GM10266 (cell line): ENCODE results near the gene SLC2A6.

Experiments used
- DNase-seq: peaks from one replicate; pipeline ENCODE4 v3.0.0; 2012; ENCODE audit errors: extremely low spot score
- TF ChIP-seq, protein P1 (sequence below): IDR thresholded peaks from 2 replicates; pipeline ENCODE4 v1.5.1; 2012; ENCODE audit warnings: mild to moderate bottlenecking, low read depth; ENCODE audit not compliant: control insufficient read depth, insufficient read depth; ENCODE audit errors: missing control alignments

SLC2A6 gene

DNA sequence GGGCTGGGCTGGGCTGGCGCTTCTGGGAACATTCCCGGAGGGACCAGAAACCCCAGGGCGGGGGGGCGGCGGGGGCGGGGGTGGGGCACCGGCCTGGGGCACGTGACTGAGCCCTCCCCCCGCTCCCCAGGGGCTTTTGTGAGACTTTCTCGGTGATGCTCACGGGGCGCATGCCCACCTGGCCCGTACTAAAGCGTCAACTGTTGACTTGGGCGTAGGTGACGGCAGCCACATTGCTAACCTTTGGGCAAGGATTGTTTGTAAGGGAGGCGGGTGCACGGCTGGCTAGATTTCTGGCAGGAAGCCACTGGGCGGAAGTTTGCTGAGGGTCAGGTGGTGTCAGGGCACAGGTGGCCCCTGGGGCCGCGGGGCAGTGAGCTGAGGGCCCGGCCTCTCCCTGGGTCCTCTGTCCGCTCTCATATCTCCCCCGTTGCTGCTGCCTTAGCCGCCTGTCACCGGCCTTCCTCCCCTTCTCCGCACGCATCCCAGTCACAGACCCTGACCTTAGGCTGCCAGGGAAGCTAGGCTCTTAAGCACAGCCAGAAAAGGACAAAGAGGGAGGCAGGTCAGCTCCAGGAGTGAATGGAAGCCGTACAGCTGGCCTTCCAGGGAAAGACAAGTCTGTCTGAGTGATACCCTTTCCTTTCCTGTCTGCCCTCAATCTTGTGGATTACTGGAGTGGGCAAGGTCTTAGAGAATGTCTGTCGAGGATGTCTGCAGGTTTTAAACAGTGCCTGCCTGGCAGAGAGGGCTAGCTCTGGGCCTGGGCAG is 18.3 kb downstream of the SLC2A6 start:
- TF ChIP-seq, protein P1, sequence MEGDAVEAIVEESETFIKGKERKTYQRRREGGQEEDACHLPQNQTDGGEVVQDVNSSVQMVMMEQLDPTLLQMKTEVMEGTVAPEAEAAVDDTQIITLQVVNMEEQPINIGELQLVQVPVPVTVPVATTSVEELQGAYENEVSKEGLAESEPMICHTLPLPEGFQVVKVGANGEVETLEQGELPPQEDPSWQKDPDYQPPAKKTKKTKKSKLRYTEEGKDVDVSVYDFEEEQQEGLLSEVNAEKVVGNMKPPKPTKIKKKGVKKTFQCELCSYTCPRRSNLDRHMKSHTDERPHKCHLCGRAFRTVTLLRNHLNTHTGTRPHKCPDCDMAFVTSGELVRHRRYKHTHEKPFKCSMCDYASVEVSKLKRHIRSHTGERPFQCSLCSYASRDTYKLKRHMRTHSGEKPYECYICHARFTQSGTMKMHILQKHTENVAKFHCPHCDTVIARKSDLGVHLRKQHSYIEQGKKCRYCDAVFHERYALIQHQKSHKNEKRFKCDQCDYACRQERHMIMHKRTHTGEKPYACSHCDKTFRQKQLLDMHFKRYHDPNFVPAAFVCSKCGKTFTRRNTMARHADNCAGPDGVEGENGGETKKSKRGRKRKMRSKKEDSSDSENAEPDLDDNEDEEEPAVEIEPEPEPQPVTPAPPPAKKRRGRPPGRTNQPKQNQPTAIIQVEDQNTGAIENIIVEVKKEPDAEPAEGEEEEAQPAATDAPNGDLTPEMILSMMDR = no peak
- peak; percentile 79 for DNase-seq

DNA sequence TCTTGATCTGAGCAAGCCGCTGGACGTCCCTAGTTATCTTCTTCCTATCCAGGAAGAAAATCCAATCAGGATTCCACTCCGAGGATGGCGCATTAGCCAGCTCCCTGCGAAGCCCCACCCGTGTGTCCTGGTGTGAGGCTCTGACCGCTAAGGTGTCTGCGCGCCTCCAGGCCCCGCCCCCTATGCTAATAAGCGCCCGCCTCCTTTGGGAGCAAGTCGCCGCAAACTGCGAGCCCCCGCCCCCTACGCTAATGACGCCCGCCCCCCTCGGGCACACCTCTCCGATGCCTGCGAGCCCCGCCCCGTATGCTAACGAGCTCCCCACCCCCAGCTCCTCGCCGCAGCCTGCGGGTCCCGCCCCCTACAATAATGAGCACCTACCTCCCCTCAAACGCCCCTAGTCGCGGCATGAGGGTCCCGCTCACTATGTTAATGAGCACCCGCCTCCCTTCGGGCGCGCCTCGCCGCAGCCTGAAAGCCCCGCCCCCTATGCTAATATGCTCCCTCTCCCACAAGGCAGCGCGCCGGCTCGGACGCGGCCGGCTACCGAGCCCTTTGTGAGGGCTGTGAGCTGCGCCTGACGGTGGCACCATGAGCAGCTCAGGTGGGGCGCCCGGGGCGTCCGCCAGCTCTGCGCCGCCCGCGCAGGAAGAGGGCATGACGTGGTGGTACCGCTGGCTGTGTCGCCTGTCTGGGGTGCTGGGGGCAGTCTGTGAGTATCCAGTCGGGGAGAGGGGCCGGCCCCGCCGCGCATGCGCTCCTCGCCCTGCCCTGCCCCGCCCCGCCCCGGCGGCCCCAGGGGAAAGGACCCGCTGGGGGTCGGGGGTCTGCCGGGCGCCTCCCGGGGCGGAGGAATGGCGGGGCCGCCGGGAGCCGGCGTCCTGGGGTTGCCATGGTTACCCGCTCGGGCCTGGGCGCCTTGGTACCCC is 19.2 kb downstream of the SLC2A6 start, which contains the start of gene CACFD1:
CACFD1 (plus strand) TSS at position 503 of the 929 bp plus-strand sequence; CDS start at position 592, 89 bp downstream.
- peak; percentile 99 for DNase-seq
- TF ChIP-seq, protein P1 = peak; percentile 10

GRCh38 chr9:133458643-133459312 is 20.1 kb downstream of the SLC2A6 start:
- TF ChIP-seq, protein P1 = no peak
- no peak for DNase-seq

DNA sequence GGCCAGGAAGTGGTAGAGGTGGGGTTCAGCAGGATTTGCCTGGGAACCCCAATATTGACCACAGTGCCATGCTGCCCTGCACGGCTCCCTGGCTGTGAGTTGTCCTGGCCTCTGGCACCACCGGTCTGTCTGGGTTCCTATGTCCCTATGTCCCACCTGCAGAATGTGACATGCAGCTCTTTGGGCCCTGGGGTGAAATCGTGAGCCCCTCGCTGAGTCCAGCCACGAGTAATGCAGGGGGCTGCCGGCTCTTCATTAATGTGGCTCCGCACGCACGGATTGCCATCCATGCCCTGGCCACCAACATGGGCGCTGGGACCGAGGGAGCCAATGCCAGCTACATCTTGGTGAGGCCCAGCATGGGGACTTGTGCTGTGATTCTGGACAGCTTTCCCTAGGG is 21.2 kb downstream of the SLC2A6 start:
- no peak for DNase-seq
- TF ChIP-seq, protein P1 = no peak

DNA sequence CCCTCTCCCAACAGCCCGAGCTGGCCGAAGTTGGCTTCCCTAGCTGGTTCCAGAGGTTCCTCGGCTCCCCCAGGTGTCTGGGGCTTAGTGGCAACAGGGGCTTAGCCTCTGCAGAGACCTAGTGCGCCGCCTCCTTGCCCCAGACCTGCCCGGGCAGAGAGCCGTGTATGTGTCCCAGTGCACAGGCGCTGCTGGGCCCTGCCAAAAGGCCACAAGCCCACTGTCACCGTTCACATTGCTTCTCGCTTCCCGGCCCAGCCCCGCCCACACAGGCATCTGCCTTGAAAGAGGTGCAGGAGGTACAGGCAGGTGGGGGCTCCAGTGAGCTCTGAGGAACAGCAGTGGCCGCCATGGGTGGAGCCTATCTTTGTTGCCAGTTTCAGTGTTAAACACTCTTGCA is 21.7 kb downstream of the SLC2A6 start:
- TF ChIP-seq, protein P1 = no peak
- DNase-seq = no peak

- TF ChIP-seq, protein P1 = no peak
Observed at GRCh38 chr9:133456409-133456808, 22.5 kb downstream of the SLC2A6 start.

More at GRCh38 chr9:133456409-133456808, 22.5 kb downstream of the SLC2A6 start:
- DNase-seq = no peak
